GM21515 (cell line): ENCODE results near the gene BAZ2A.
"Not testable (repeated sequence)": the region's sequence is repeated elsewhere in the genome, so short reads cannot be mapped to it uniquely, and the experiment has no call there.

ENCODE experiments used
- ATAC-seq: cut with Tn5 transposase; IDR thresholded peaks from one replicate; pipeline ENCODE4 v1.9.1; 2021; ENCODE audit not compliant: unreplicated experiment

BAZ2A gene

DNA sequence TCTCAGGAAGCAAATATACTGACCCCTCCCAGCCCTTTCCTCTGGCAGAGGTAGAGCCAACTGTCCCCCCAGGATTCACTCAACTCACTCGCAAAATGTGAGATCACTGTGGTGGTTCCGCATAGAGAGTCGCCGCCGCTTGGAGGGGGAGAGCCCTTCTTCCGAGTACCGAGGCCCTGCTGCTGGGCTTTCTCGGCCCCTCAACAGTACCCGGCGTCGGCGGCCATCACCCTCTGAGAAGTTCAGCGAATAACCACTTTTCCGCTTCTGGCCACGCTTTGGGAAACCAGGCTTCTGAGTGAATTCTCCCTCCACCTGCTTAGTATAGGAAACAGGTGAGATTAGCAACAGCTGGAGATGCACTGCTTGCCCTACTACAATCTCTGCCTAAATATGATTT lies 31.1 kb downstream of the BAZ2A start:
- ATAC-seq = no peak

DNA sequence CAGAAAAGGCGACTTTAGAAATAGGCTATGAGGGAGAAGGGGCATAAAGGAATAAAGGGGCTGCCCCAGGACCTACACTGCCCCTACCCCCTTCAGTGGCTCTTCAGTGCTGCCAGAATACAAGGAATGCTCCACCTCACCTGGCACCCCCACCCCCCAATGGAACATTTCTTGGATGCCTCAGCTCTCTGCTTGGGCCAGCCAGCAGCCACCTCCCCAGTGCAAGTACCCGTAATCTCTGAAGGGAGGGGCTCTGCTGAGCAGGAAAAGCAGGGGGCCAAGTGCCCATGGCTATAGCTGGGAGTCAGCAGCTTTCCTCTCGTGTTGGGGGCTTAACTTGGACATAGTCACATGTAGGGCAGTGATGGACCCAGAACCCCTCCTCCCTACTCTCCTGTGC lies 33.3 kb downstream of the BAZ2A start:
- no peak for ATAC-seq

DNA sequence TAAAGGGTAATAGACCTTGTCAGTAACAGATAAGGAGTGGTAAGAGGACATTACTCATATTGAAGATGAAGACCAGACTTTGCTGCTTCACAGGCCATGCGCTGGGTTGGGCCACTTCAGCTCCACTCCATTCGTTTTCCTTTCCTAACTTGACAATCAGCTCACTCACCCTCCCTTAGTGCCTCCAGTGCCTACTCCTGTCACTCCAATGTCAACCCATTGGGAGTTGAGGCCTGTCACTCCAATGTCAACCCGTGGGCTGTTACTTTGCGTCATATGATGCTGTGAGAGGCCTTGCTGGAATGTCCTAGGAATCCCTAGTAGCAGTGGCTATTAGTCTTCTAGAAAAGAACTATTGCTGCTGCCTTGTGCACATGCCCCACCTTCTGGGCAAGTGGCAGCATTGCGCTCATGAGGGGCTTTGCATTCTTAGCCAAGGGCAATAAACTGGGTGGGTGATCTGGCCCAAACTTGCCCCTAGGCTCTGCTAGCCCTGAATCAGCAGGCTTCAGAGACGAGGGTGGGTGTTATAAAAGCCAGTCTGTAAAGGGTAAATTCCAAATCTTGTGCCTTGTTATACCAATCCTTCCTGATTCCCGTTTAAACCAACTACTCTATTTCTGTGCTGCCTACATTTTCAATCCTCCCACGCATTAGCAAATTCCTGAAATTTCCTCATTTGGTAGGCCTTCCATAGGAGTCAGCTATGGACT lies 36.1 kb downstream of the BAZ2A start:
- no peak for ATAC-seq

DNA sequence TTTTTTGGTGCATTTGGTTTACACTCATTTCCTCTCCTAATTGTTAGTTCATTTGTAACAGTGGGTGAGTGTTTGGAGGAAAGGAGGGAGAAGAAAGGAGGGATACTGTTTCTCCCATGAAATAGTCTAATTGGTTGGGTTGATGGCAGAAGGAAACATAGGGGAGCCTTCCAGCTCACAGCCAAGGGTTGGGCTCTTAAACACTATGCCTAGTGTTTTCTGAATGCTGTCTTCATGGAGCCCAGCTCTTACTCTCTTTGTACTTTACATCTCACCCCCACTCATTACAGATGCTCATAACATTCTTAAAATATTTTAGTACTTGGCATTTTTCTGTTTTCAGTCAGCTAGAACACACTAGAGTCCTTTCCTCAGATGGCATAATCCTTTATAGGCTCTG lies 38.2 kb downstream of the BAZ2A start:
- no peak for ATAC-seq

DNA sequence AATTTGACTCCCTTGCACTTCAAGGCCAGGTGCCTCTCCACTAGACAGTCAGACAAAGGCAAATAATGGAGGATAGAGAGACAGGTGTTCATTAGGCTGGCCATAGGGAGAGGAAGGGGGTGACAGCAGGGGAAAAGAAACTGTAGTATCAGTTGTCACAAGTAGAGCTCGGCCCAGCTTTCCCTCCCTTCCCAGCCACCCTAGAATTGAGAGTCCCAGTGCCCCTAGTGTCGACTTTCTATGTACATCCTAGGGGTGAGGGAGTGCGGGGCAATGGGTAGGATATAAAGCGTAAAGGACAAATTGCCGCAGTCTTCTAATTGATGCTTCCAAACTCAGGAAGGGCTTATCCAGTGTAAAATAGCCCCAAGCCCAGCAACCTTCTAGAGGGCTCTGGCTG lies 39.0 kb downstream of the BAZ2A start:
- no peak for ATAC-seq

DNA sequence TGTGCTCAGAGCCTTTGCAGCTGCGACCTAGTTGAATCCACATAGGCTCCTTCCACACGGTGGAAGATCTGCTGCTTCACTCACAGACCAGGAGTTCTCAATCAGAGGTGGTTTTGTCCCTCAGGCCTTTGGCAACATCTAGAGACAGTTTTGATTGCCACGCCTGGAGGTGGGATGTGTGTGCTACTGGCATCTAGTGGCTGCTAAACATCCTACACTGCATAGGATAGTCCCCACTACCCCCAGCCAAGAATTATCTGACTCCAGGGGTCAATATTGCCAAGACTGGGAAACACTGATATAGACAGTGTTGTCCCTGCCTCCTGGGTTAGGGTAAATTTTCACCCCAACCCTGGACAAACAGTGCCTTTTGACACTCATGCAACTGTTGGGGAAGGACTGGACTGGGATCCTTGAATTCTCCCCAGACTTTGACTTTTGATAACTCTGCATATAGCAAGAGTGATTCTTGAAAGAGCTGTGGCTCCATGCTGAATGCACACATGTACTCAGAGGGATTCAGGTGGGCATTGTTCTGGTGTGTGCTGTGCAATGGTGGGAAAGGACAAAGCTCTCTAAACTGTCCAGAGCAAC lies 39.8 kb downstream of the BAZ2A start:
- no peak for ATAC-seq

DNA sequence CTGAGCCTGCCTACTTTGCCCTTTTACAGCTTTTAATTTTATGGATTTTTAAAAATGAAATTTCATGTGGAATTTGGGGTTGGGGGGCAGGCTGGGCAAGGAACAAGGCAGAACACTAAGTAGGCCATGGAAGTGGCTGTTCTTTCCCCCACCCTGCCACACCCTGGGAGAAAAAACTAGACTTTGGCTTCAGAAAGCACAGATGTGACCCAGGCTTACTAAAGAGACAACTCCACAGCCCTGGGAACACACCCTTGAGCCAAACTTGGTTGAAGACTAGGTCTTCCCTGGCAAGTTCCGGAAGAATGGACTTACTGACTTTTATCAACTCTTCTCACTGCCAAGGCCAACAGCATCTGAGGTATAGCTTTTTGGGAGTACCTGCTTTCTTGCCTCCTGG lies 40.3 kb downstream of the BAZ2A start:
- ATAC-seq = no peak

DNA sequence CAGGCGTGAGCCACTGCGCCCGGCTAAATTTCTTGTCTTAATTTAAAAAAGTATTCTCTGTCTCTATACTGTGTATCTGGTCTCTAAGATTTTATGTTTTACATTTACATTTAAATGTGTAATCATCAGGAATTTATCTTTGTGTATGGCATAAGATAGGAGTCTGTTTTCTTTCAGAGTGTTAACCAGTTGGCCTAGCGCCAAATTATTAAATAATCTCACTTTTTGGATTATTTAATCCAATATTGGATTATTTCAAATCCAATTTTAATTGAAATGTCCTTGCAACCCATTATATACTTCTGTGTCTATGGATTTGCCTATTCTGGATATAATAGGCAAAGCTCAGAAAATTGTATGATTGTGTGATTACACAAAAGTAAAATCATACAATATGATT lies 45.0 kb downstream of the BAZ2A start:
- no peak for ATAC-seq

DNA sequence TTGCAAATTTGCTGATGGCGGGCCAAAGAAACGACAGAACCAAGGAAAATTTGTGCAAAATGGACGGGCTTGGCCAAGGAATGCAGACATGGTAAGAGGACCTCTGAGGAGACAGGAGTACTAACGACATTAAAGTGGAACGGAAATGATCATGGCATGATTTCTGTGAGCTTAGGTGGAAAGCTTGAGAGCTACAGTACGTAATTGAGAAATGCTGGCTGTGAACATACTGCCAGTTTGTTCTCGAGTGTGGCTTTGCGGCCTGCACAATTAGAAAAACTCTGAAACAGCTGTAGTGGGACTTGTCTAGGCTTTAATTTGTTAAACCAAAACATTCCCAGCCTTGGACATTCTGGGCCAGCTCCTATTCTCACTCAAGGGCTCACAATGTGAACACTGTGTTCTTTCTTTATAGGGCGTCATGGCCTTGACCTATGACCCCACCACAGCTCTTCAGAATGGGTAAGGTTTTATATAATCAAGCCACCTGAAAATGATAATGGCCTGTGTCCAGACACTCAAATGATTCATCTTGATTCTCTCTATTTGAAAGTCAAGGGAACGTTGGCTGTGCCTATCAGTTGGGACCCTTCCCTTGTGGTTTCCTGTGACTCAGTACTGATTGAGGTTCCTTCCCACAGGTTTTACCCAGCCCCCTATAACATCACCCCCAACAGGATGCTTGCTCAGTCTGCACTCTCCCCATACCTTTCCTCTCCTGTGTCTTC lies 48.5 kb downstream of the BAZ2A start:
- ATAC-seq = no peak

DNA sequence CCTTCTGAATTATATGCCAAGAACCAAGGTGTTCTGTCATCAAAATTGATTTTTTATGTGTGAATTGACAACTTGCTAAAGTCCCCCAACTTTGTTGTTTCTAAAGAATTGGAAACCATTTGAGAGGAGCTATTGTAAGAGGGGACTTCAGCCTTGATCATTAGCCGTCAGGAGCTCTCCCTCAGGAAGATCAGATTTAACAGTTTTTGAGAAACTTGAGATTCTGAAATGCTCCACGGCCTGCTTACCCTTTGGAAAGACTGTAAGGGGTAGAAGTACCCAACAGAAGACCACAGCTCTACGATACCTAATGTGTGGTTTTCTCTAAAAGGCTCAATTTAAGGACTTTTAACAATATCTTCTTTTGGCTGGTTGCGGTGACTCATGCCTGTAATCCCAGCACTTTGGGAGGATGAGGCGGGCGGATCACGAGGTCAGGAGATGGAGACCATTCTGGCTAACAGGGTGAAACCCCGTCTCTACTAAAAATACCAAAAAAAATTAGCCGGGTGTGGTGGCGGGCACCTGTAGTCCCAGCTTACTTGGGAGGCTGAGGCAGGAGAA lies 51.1 kb downstream of the BAZ2A start:
- no peak for ATAC-seq

DNA sequence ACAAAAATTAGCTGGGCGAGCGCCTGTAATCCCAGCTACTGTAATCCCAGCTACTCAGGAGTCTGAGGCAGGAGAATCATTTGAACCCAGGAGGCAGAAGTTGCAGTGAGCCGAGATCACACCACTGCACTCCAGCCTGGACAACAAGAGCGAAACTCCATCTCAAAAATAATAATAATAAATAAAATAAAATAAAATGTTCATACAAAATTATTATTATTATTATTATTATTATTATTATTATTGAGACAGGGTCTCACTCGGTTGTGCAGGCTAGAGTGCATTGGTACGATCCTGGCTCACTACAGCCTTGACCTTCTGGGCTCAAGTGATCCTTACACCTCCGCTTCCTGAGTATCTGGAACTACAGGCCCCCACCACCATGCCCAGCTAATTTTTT lies 52.9 kb downstream of the BAZ2A start:
- ATAC-seq = not testable (repeated sequence)

DNA sequence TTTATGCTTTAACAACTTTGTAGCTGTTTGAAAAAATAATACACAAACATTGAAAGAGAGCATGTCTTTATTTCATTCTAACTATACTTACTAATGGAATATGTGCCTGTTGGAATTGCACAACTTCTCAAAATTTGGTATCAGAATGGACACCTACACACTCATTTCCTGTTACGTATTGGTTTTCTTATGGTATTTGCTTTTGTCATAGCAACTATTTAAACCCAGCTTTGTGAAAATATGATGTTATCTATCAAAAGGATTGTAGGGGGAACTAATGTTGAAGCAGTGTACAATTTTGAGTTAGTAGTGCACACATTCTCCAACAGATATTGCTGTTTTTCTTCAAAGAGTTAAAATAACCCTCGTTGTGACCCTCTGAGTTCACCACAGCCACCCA lies 55.9 kb downstream of the BAZ2A start:
- no peak for ATAC-seq

DNA sequence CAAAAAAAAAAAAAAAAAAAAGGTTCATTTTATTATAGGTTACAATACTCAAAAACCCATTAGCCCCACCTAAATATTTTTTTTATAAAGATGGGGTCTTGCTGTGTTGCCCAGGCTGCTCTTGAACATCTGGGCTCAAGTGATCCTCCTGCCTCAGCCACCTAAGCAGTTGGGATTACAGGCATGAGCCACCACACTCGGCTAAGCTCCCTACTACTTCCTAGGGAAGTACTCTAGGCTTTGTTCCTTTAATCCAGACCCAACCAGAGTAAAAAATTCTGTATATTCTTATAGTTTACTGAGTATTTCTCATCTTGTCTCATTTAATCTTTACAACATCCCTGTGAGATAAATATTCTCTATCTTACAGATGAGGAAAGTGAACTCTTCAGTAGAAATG lies 57.8 kb downstream of the BAZ2A start:
- ATAC-seq = no peak

DNA sequence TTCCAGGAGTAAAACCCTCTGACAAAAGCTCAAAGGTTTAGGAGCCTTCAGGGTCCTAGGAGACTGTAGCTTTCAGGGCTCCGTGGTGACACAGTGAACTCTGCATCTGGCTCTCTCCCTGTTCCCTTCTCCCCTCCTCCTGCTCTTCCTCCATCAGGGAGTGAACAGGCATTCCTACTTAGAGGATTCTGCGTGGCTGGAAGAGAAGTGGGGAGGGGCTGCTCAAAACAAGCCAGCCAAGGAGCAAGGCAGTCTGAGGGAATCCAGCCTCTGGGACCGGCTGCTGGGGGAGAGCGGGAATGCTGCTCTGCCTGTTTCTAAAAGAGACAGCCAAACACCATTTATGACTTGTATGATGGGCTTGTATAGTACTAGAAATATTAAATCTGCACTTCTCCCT lies 59.0 kb downstream of the BAZ2A start:
- no peak for ATAC-seq

DNA sequence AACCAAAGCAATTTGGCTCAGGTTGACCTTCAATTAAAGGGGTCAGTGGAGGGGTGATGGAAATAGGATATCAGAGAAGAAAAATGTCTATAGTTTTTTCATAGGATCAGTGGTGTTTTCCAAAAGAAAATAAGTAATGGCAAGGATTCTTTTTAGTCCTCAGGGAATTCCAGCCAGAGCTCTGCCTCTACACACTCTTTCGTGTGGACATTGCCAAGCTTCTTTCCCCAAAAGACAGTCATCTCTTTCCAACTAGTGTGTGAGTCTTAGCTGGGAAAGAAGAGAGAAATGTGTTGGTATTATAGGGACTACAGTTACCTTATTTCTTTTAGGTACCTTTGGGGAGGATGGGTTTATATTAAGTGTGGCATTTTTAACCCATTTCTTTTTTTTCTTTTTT lies 62.0 kb downstream of the BAZ2A start:
- ATAC-seq = no peak

DNA sequence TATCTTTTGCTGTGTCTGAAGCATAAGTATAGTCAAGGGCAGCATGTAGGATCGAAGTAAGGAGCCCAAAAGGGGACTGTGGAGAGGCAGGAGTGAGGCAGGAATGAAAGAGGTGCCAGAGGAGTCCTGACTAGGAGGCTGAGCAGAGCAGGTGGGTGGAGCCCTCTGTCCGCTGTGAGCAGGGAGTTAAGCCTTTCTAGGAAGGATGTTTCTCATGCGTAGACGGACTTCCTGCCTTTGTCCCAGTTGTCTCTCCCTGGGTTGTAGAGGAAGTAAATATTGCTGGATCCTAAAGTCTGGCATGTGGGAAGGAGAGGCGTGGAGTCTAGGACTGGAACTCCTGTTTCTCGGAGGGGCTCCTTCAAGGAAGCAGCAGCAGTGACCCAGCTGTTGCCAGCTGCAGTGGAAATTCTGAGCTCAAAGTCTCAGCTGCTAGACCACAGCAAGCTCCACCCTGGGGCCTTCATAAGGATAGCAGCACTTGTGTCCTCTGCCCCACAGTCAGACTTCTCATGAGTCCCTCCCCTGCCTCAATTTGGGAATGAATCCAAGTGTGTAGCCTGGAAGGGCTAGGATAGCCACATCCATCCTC lies 64.5 kb downstream of the BAZ2A start:
- no peak for ATAC-seq

DNA sequence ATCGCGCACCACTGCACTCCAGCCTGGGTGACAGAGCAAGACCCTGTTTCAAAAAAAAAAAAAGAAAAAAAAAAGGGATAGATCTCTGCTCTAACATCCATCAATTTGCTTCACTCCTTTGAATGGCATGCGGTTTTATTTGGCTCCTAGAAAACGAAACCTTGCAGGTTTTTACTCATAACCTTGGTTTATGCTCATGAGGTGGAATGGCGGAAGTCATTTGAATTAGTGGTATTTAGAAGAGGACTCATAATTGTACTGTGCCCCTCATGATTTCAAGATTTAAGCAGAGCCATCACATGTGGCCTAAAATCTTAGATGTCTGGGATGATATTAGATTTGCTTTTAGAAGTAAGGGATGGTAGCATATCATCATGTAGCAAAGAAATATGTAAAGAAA lies 79.1 kb downstream of the BAZ2A start:
- ATAC-seq = no peak

DNA sequence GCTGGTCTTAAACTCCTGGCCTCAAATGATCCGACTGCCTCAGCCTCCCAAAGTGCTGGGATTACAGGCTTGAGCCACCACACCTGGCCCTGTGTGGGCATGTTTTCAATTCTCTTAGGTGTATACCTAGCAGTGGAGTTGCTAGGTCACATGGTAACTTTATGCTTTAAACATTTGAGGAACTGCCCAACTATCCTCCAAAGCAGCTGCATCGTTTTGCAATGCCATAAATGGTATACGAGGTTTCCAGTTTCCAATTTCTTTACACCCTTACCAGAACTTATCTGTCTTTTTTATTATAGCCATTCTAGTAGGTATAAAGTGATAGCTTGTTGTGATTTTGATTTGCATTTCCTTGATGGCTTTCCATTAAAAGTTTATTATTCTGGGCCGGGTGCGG lies 83.4 kb downstream of the BAZ2A start:
- ATAC-seq = no peak
